Measurements from ENCODE around the gene TSPAN9. TPM values are rescaled to one million over a fixed set of nuclear protein-coding genes. Genes with fewer than 3 reads are reported as not detected.
A peak's percentile ranks its signal among the peaks of the same experiment; 100 is the strongest.

TSPAN9 gene
- total RNA-seq, 1 donor from 2014 or later = 81.2 TPM

DNA sequence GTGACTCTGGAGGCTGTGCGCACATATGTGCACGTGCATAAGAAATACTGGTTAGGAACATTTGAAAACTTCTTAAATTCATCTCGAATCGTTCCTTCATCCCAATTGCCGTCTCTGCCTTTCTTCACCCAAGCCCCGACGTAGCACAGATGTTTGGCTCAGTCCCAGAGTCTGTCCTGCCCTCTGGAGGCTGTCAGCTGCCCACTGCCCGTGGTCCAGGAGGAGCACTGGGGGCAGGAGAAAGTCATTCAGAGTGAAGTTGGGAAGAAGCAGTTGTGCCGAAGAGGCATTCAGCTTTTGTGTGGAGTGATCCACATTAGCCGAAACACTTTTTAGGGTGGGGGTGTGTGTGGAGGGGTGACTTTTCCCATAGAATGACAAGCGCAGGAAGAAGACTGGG, 124.9 kb downstream of the TSPAN9 start:
- TF ChIP-seq, protein P1, sequence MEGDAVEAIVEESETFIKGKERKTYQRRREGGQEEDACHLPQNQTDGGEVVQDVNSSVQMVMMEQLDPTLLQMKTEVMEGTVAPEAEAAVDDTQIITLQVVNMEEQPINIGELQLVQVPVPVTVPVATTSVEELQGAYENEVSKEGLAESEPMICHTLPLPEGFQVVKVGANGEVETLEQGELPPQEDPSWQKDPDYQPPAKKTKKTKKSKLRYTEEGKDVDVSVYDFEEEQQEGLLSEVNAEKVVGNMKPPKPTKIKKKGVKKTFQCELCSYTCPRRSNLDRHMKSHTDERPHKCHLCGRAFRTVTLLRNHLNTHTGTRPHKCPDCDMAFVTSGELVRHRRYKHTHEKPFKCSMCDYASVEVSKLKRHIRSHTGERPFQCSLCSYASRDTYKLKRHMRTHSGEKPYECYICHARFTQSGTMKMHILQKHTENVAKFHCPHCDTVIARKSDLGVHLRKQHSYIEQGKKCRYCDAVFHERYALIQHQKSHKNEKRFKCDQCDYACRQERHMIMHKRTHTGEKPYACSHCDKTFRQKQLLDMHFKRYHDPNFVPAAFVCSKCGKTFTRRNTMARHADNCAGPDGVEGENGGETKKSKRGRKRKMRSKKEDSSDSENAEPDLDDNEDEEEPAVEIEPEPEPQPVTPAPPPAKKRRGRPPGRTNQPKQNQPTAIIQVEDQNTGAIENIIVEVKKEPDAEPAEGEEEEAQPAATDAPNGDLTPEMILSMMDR (IDR thresholded peaks at IDR 0.05) = no peak
- no peaks in the 10 kb centered on the region for H3K9me3 ChIP-seq
- ATAC-seq (no peak), DNase-seq (no peak)
- peaks cover 20% of the 10 kb centered on the region for H3K27me3 ChIP-seq
- no peak overlapping the region for H3K4me3 ChIP-seq
- H3K4me1 ChIP-seq = peaks cover 34% of the 10 kb centered on the region
- no peaks in the 10 kb centered on the region for H3K36me3 ChIP-seq
- intact Hi-C loops (cut with DNase I) = loop anchor here (5.0 kb wide), 1 partner anchor 65 kb away; no protein-coding TSS in a partner anchor
- H3K27ac ChIP-seq = no peak overlapping the region

DNA sequence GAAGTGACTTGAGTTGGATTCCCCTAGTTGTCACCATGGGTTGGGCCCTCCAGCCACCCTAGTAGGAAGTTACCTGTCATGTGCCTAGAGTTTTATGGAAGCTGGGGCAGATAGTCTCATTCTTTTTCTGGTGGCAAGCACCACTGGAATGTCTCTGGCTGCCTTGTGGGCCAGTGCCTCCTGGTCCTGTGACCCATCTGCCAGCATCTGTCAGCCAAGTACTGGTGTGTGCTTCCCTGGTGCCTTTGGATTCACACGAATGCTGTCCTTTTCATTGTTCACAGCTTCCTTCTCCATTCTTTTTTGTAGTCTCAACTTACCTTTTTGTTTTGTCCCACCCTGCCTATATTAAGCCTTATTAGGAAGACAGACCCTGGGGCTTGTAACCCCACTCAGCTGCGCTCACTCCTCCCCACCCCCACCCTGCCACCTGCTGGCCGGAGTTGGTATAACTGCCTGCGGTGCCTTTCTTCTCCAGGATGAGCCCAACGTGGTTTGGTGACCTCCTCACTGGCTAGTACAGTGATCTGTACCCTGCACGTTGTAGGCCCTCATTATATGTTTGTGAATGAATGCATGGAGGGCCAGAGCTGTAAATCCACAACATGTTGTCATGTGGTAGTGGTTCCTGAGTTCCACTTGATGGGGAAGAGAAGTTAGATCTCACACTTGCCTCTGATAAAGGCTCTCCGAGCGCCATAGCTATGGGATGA, 125.7 kb downstream of the TSPAN9 start:
- Histone ChIP-seq H3K4me3 (no peak overlapping the region), H3K27me3 (peaks cover 20% of the 10 kb centered on the region), H3K36me3 (no peaks in the 10 kb centered on the region), H3K4me1 (peaks cover 34% of the 10 kb centered on the region), H3K27ac (no peak overlapping the region), H3K9me3 (no peaks in the 10 kb centered on the region)
- intact Hi-C loops (cut with DNase I) = loop anchor here (5.0 kb wide), 1 partner anchor 66 kb away; no protein-coding TSS in a partner anchor
- TF ChIP-seq, protein P1 (IDR thresholded peaks at IDR 0.05) = peak; percentile 89
- ATAC-seq (peak; percentile 62), DNase-seq (peak; percentile 76)

DNA sequence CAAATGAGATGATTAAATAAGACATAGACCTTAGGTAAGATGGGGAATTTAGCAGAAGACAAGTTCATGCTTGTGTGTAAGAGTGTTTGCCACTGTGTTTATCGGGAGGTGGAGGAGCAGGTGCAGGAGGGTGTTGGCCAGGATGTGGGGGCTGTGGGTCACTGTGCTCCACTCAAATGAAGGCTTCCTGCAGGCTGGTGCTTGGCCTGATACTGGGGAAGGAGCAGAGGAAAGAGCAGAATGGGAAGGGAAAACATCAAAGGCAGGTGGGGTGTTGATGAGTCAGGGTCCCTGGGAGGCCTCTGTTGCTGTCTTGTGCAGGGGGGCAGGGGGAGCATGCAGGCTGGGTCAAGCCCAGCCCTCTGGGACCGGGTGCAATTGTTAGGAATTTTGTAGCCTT, 126.5 kb downstream of the TSPAN9 start:
- ATAC-seq (no peak), DNase-seq (no peak)
- TF ChIP-seq, protein P1 (IDR thresholded peaks at IDR 0.05) = no peak
- Histone ChIP-seq H3K27me3 (peaks cover 20% of the 10 kb centered on the region), H3K4me1 (peaks cover 34% of the 10 kb centered on the region), H3K4me3 (no peak overlapping the region), H3K9me3 (no peaks in the 10 kb centered on the region), H3K27ac (no peak overlapping the region), H3K36me3 (no peaks in the 10 kb centered on the region)
- intact Hi-C loops (cut with DNase I) = loop anchor here (5.0 kb wide), 1 partner anchor 66 kb away; no protein-coding TSS in a partner anchor

DNA sequence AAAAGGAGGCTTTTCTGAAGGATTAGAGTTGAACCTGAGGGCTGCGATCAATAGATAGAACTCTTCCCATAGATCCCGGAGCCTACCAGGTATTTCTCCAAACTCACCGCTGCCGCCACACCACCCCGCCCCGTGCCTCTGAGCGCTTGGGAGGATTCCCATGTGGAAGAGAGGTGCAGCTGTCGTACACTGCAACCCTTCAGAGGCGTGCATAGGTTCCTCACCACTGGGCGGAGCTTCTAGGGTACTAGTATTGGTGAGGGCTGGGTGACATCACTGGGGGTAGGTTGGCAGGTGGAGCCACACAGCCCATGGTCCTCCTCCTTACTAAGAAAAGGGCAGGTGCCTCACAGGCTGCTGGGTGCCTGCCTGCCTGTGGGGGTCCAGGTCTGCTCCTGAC, 127.0 kb downstream of the TSPAN9 start:
- intact Hi-C loops (cut with DNase I) = loop anchor here (5.0 kb wide), 1 partner anchor 67 kb away; no protein-coding TSS in a partner anchor

DNA sequence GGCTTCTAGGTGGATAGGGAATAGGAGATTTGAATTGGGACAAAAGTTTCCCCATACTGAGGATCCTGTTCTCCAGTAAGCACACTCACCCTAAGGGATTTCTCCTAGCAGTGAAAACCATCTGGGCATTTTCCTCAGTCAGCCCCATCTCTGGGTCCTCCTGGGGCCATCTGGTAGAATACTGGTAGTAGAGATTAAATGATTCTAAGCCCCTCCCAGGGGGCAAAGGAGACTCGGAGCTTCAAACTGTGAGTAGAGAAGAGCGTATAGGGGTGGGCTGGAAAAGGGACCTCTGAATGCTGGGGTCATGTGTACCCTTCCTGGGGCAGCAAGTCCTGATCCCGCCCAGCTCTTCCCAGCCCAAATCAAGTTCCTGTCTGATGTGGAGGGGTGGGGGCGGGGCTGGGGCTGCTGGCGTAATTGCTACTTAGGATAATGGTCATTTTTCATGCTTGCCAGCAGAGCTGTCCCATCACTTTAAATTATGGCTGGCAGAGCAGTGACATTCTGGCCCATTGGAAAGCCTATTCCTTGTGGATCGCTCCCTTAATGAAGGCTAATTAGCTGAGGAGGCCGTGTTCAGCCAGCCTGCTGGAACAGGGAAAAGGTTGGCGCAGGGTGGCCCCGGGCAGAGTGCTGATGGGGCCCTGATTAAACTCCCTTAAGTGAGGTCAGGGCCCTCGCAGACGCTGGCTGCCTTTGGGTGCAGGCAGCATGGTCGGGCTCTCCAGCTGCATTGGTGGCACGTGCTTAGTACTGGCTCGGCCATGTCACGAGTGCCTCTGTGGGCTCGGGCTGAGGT, 127.8 kb downstream of the TSPAN9 start:
- ATAC-seq = peak; percentile 2
- peaks cover 28% of the 10 kb centered on the region for H3K4me1 ChIP-seq
- no peak for DNase-seq
- TF ChIP-seq, protein P1 (IDR thresholded peaks at IDR 0.05) = no peak
- H3K9me3 ChIP-seq = no peaks in the 10 kb centered on the region
- peaks cover 15% of the 10 kb centered on the region for H3K27me3 ChIP-seq
- H3K36me3 ChIP-seq = no peaks in the 10 kb centered on the region
- intact Hi-C loops (cut with DNase I) = loop anchor here (5.0 kb wide), 1 partner anchor 68 kb away; no protein-coding TSS in a partner anchor
- H3K4me3 ChIP-seq = no peak overlapping the region
- no peak overlapping the region for H3K27ac ChIP-seq

More for the DNA sequence above, 127.0 kb downstream of the TSPAN9 start:
- H3K36me3 ChIP-seq = no peaks in the 10 kb centered on the region
- H3K4me3 ChIP-seq = no peak overlapping the region
- H3K9me3 ChIP-seq = no peaks in the 10 kb centered on the region
- DNase-seq (no peak), ATAC-seq (no peak)
- TF ChIP-seq, protein P1 (IDR thresholded peaks at IDR 0.05) = no peak
- peaks cover 33% of the 10 kb centered on the region for H3K4me1 ChIP-seq
- no peak overlapping the region for H3K27ac ChIP-seq
- peaks cover 20% of the 10 kb centered on the region for H3K27me3 ChIP-seq

All from upper lobe of right lung (tissue), 1 donor.